HEK293 (cell line): Measurements from ENCODE around the gene CCNG2.

Experiments
- BCL11A ChIP-seq: fragments of 450-650 bp; formaldehyde crosslinking; IDR thresholded peaks from 2 replicates; pipeline ENCODE4 v1.5.1; 2016; ENCODE audit warnings: low read depth, missing biosample characterization, missing genetic modification characterization
- FEZF1 ChIP-seq: fragments of 450-650 bp; formaldehyde crosslinking; IDR thresholded peaks from 2 replicates; pipeline ENCODE4 v1.5.1; 2016; ENCODE audit warnings: missing biosample characterization, missing genetic modification characterization
- HOXC10 ChIP-seq: sonication (generic); formaldehyde crosslinking; IDR thresholded peaks from 2 replicates; pipeline ENCODE4 v1.8.1; 2023; ENCODE audit warnings: mild to moderate bottlenecking, missing genetic modification reagents
- KLF8 ChIP-seq: fragments of 450-650 bp; formaldehyde crosslinking; IDR thresholded peaks from 2 replicates; pipeline ENCODE4 v1.5.1; 2016; ENCODE audit warnings: missing biosample characterization, missing genetic modification characterization
- PRDM1 ChIP-seq: fragments of 450-650 bp; formaldehyde crosslinking; IDR thresholded peaks from 2 replicates; pipeline ENCODE4; 2016; ENCODE audit warnings: missing biosample characterization, missing genetic modification characterization
- SETDB1 ChIP-seq: IDR thresholded peaks from one replicate; pipeline ENCODE4 v1.6.1; 2017; ENCODE audit warnings: mild to moderate bottlenecking, low read length, moderate library complexity, mixed read lengths; ENCODE audit not compliant: insufficient read length
- YY1 ChIP-seq: fragments of 450-650 bp; formaldehyde crosslinking; IDR thresholded peaks from 2 replicates; pipeline ENCODE4 v1.5.1; 2018; ENCODE audit warnings: missing biosample characterization, missing genetic modification characterization
- YY2 ChIP-seq: fragments of 450-650 bp; formaldehyde crosslinking; IDR thresholded peaks from 2 replicates; pipeline ENCODE4 v1.5.1; 2016; ENCODE audit warnings: missing biosample characterization, missing genetic modification characterization
- ZBTB17 ChIP-seq: fragments of 450-650 bp; formaldehyde crosslinking; IDR thresholded peaks from 2 replicates; pipeline ENCODE4 v1.5.1; 2016; ENCODE audit warnings: missing biosample characterization, missing genetic modification characterization
- ZFP41 ChIP-seq: fragments of 450-650 bp; formaldehyde crosslinking; IDR thresholded peaks from 2 replicates; pipeline ENCODE4 v1.5.1; 2016; ENCODE audit warnings: missing biosample characterization, missing genetic modification characterization, borderline replicate concordance
- ZNF133 ChIP-seq: fragments of 450-650 bp; formaldehyde crosslinking; IDR thresholded peaks from 2 replicates; pipeline ENCODE4 v1.5.1; 2016; ENCODE audit warnings: missing biosample characterization, missing genetic modification characterization
- ZNF138 ChIP-seq: fragments of 450-650 bp; formaldehyde crosslinking; IDR thresholded peaks from 2 replicates; pipeline ENCODE4 v1.5.1; 2016; ENCODE audit warnings: missing biosample characterization, missing genetic modification characterization, borderline replicate concordance
- ZNF16 ChIP-seq: fragments of 450-650 bp; formaldehyde crosslinking; IDR thresholded peaks from 2 replicates; pipeline ENCODE4 v1.5.1; 2016; ENCODE audit warnings: low read depth, missing biosample characterization, missing genetic modification characterization
- ZNF174 ChIP-seq: fragments of 450-650 bp; formaldehyde crosslinking; IDR thresholded peaks from 2 replicates; pipeline ENCODE4 v1.5.0; 2017; ENCODE audit warnings: missing biosample characterization, mild to moderate bottlenecking, missing genetic modification characterization
- ZNF274 ChIP-seq, 2 experiments: fragments of 200-500 bp in 1 of 2; fragments of 450-650 bp in 1 of 2; sonication (Bioruptor generic) in 1 of 2; formaldehyde crosslinking in 1 of 2; IDR thresholded peaks; 2 replicates each; pipeline versions ENCODE4 v1.5.1 to v1.6.1; 2014 to 2016; ENCODE audit warnings: borderline replicate concordance in 1 of 2, inconsistent platforms in 1 of 2, low read length in 1 of 2, missing biosample characterization in 1 of 2, missing genetic modification characterization in 1 of 2
- ZNF416 ChIP-seq: fragments of 450-650 bp; formaldehyde crosslinking; IDR thresholded peaks from 2 replicates; pipeline ENCODE4 v1.5.1; 2016; ENCODE audit warnings: missing biosample characterization, missing genetic modification characterization
- ZNF501 ChIP-seq: fragments of 450-650 bp; formaldehyde crosslinking; IDR thresholded peaks from 2 replicates; pipeline ENCODE4 v1.5.1; 2016; ENCODE audit warnings: missing biosample characterization, missing genetic modification characterization
- ZNF544 ChIP-seq: fragments of 450-650 bp; formaldehyde crosslinking; IDR thresholded peaks from 2 replicates; pipeline ENCODE4 v1.5.0; 2017; ENCODE audit warnings: missing biosample characterization, missing genetic modification characterization
- ZNF548 ChIP-seq: fragments of 450-650 bp; formaldehyde crosslinking; IDR thresholded peaks from 2 replicates; pipeline ENCODE4 v1.5.1; 2016; ENCODE audit warnings: missing biosample characterization, missing genetic modification characterization
- ZNF561 ChIP-seq: fragments of 450-650 bp; IDR thresholded peaks from 2 replicates; pipeline ENCODE4 v1.5.1; 2018; ENCODE audit warnings: missing biosample characterization, missing genetic modification characterization, borderline replicate concordance
- ZNF621 ChIP-seq: fragments of 450-650 bp; formaldehyde crosslinking; IDR thresholded peaks from 2 replicates; pipeline ENCODE4 v1.5.1; 2017; ENCODE audit warnings: missing biosample characterization, missing genetic modification characterization
- ZNF791 ChIP-seq: fragments of 450-650 bp; formaldehyde crosslinking; IDR thresholded peaks from 2 replicates; pipeline ENCODE4 v1.5.1; 2016; ENCODE audit warnings: missing biosample characterization, missing genetic modification characterization
- ZSCAN16 ChIP-seq: fragments of 450-650 bp; formaldehyde crosslinking; IDR thresholded peaks from 2 replicates; pipeline ENCODE4 v1.5.1; 2016; ENCODE audit warnings: missing biosample characterization, missing genetic modification characterization
- ZSCAN23 ChIP-seq: fragments of 450-650 bp; formaldehyde crosslinking; IDR thresholded peaks from 2 replicates; pipeline ENCODE4 v1.5.1; 2016; ENCODE audit warnings: missing biosample characterization, missing genetic modification characterization
- ZSCAN30 ChIP-seq: fragments of 450-650 bp; IDR thresholded peaks from 2 replicates; pipeline ENCODE4 v1.5.1; 2018; ENCODE audit warnings: missing biosample characterization, mild to moderate bottlenecking, missing genetic modification characterization, moderate library complexity
- TF ChIP-seq, protein P1 (sequence below): fragments of 450-650 bp; formaldehyde crosslinking; IDR thresholded peaks from 2 replicates; pipeline ENCODE4 v1.5.1; 2016; ENCODE audit warnings: missing biosample characterization, missing genetic modification characterization, borderline replicate concordance
- TF ChIP-seq, protein P2 (sequence below): fragments of 450-650 bp; formaldehyde crosslinking; IDR thresholded peaks from 2 replicates; pipeline ENCODE4 v1.5.1; 2017; ENCODE audit warnings: missing biosample characterization, mild to moderate bottlenecking, missing genetic modification characterization, moderate library complexity
- TF ChIP-seq, protein P3 (sequence below): fragments of 450-650 bp; formaldehyde crosslinking; IDR thresholded peaks from 2 replicates; pipeline ENCODE4 v1.5.1; 2016; ENCODE audit warnings: missing biosample characterization, missing genetic modification characterization
- TF ChIP-seq, protein P4 (sequence below): fragments of 450-650 bp; formaldehyde crosslinking; IDR thresholded peaks from 2 replicates; pipeline ENCODE4 v1.5.1; 2016; ENCODE audit warnings: missing biosample characterization, missing genetic modification characterization

Gene CCNG2

GRCh38 chr4:77156912-77157858 lies at the start of gene CCNG2 (continued):
- TF ChIP-seq, protein P1, sequence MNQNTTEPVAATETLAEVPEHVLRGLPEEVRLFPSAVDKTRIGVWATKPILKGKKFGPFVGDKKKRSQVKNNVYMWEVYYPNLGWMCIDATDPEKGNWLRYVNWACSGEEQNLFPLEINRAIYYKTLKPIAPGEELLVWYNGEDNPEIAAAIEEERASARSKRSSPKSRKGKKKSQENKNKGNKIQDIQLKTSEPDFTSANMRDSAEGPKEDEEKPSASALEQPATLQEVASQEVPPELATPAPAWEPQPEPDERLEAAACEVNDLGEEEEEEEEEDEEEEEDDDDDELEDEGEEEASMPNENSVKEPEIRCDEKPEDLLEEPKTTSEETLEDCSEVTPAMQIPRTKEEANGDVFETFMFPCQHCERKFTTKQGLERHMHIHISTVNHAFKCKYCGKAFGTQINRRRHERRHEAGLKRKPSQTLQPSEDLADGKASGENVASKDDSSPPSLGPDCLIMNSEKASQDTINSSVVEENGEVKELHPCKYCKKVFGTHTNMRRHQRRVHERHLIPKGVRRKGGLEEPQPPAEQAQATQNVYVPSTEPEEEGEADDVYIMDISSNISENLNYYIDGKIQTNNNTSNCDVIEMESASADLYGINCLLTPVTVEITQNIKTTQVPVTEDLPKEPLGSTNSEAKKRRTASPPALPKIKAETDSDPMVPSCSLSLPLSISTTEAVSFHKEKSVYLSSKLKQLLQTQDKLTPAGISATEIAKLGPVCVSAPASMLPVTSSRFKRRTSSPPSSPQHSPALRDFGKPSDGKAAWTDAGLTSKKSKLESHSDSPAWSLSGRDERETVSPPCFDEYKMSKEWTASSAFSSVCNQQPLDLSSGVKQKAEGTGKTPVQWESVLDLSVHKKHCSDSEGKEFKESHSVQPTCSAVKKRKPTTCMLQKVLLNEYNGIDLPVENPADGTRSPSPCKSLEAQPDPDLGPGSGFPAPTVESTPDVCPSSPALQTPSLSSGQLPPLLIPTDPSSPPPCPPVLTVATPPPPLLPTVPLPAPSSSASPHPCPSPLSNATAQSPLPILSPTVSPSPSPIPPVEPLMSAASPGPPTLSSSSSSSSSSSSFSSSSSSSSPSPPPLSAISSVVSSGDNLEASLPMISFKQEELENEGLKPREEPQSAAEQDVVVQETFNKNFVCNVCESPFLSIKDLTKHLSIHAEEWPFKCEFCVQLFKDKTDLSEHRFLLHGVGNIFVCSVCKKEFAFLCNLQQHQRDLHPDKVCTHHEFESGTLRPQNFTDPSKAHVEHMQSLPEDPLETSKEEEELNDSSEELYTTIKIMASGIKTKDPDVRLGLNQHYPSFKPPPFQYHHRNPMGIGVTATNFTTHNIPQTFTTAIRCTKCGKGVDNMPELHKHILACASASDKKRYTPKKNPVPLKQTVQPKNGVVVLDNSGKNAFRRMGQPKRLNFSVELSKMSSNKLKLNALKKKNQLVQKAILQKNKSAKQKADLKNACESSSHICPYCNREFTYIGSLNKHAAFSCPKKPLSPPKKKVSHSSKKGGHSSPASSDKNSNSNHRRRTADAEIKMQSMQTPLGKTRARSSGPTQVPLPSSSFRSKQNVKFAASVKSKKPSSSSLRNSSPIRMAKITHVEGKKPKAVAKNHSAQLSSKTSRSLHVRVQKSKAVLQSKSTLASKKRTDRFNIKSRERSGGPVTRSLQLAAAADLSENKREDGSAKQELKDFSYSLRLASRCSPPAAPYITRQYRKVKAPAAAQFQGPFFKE (tag by site-specific recombination): no peak
- peak; percentile 83 for TF ChIP-seq ZSCAN30 (tag by site-specific recombination)
- TF ChIP-seq FEZF1: peak; percentile 45; the same call in 1 of the 2 replicates
- TF ChIP-seq ZBTB17: peak; percentile 87
- TF ChIP-seq ZNF501: peak; percentile 93
- TF ChIP-seq ZNF174 (tag by site-specific recombination): 0 out of 2 replicates have a peak, but pooled peaks have one; percentile 37
- TF ChIP-seq ZNF138 (tag by site-specific recombination): no peak
- TF ChIP-seq, protein P2, sequence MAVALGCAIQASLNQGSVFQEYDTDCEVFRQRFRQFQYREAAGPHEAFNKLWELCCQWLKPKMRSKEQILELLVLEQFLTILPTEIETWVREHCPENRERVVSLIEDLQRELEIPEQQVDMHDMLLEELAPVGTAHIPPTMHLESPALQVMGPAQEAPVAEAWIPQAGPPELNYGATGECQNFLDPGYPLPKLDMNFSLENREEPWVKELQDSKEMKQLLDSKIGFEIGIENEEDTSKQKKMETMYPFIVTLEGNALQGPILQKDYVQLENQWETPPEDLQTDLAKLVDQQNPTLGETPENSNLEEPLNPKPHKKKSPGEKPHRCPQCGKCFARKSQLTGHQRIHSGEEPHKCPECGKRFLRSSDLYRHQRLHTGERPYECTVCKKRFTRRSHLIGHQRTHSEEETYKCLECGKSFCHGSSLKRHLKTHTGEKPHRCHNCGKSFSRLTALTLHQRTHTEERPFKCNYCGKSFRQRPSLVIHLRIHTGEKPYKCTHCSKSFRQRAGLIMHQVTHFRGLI (tag by site-specific recombination): peak; percentile 60; the same call in 1 of the 2 replicates
- no peak for TF ChIP-seq HOXC10 (CRISPR knock-in tag)
- TF ChIP-seq ZNF621 (tag by site-specific recombination): no peak
- TF ChIP-seq ZNF544 (tag by site-specific recombination): no peak
- TF ChIP-seq KLF8 (tag by site-specific recombination): peak; percentile 96
- no peak for TF ChIP-seq ZNF416 (tag by site-specific recombination)
- peak; percentile 75; the same call in 1 of the 2 replicates for TF ChIP-seq ZSCAN23 (tag by site-specific recombination)
- no peak for TF ChIP-seq ZNF16 (tag by site-specific recombination)
- TF ChIP-seq, protein P3, sequence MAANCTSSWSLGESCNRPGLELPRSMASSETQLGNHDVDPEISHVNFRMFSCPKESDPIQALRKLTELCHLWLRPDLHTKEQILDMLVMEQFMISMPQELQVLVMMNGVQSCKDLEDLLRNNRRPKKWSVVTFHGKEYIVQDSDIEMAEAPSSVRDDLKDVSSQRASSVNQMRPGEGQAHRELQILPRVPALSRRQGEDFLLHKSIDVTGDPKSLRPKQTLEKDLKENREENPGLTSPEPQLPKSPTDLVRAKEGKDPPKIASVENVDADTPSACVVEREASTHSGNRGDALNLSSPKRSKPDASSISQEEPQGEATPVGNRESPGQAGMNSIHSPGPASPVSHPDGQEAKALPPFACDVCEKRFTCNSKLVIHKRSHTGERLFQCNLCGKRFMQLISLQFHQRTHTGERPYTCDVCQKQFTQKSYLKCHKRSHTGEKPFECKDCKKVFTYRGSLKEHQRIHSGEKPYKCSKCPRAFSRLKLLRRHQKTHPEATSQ (tag by site-specific recombination): peak; percentile 68; the same call in 1 of the 2 replicates
- no peak for TF ChIP-seq ZSCAN16
- peak; percentile 36 for TF ChIP-seq SETDB1
- no peak for TF ChIP-seq BCL11A
- TF ChIP-seq, protein P4, sequence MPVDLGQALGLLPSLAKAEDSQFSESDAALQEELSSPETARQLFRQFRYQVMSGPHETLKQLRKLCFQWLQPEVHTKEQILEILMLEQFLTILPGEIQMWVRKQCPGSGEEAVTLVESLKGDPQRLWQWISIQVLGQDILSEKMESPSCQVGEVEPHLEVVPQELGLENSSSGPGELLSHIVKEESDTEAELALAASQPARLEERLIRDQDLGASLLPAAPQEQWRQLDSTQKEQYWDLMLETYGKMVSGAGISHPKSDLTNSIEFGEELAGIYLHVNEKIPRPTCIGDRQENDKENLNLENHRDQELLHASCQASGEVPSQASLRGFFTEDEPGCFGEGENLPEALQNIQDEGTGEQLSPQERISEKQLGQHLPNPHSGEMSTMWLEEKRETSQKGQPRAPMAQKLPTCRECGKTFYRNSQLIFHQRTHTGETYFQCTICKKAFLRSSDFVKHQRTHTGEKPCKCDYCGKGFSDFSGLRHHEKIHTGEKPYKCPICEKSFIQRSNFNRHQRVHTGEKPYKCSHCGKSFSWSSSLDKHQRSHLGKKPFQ (tag by site-specific recombination): peak; percentile 40
- TF ChIP-seq ZFP41 (tag by site-specific recombination): no peak
- TF ChIP-seq PRDM1 (tag by site-specific recombination): no peak; the same call in 1 of the 2 replicates
- TF ChIP-seq ZNF274 (IDR thresholded peaks at IDR 0.05; ENCODE audit: low read length): no peak
- TF ChIP-seq ZNF274 (tag by site-specific recombination; IDR thresholded peaks at IDR 0.05; ENCODE audit: borderline replicate concordance): no peak
- TF ChIP-seq YY2 (tag by site-specific recombination): no peak
- TF ChIP-seq ZNF133 (tag by site-specific recombination): no peak
- no peak for TF ChIP-seq ZNF548 (tag by site-specific recombination)
- TF ChIP-seq ZNF791 (tag by site-specific recombination): no peak
- peak; percentile 95 for TF ChIP-seq ZNF561 (tag by site-specific recombination)
- no peak; the same call in 1 of the 2 replicates for TF ChIP-seq YY1
